ENCODE measurements around the gene TMOD3. TPM values are rescaled to one million over a fixed set of nuclear protein-coding genes. Genes with fewer than 3 reads are reported as not detected.

The TMOD3 gene
- total and polyA plus RNA-seq, 2 of the 8 experiments (the other 6 are each of a cell fraction or from before 2014, with no cell fraction given) = 3.9 to 29.0 TPM

DNA sequence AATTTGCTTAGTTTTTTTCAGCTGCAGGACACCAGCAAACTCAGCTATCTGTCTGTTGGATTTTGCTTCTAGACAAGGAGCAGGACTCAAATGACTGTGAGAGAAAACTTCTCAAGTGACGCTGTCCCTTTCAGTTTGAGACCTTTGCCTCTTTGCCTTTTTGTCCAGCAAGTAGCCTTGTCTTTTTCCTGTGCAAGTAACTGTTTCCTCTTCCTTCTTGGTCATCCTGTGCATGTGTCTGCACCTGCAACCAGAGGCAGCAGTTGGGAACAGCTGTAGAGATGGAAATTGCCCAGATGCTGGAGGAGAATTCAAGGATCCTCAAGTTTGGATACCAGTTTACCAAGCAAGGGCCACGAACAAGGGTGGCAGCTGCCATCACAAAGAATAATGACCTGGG lies 23.3 kb upstream of the TMOD3 start:
- ChIA-PET CTCF (ENCODE audit: partially characterized antibody) (interaction anchor here (1.2 kb wide), 1 partner anchor 29 kb away, joined by 4 read pairs; no protein-coding TSS in a partner anchor), POLR2A (ENCODE audit: partially characterized antibody) (no interaction called here)

More for the DNA sequence above, 23.3 kb upstream of the TMOD3 start:
- Histone ChIP-seq H3K79me2 (ENCODE audit: control insufficient read depth in 1 of 2, insufficient read depth in 2 of 2, low read length in 2 of 2) (no peaks in the 10 kb centered on the region), H2BK20ac (ENCODE audit: low read length) (no peak overlapping the region), H3K4me3 (ENCODE audit: extremely low read depth in 1 of 4, insufficient read depth in 2 of 4, low read depth in 3 of 4, low read length in 4 of 4) (no peak overlapping the region), H3K23ac (ENCODE audit: insufficient read length) (no peak overlapping the region), H2AK5ac (ENCODE audit: low read depth, low read length) (no peak overlapping the region), H4K91ac (replicated peaks; ENCODE audit: insufficient read length, low read length) (no peak overlapping the region), H3K4me1 (replicated peaks in 1 of 4; ENCODE audit: control insufficient read depth in 3 of 4, insufficient read depth in 4 of 4, low read length in 3 of 4) (no peaks in the 10 kb centered on the region), H3K79me1 (ENCODE audit: low read depth, low read length) (no peaks in the 10 kb centered on the region), H4K8ac (ENCODE audit: extremely low read depth, insufficient read depth, low read length) (no peak overlapping the region), H3K18ac (ENCODE audit: extremely low read depth, low read length) (no peak overlapping the region), H3K4me2 (ENCODE audit: insufficient read depth in 1 of 2, low read depth in 2 of 2, low read length in 2 of 2) (no peak overlapping the region), H2BK120ac (replicated peaks; ENCODE audit: low read depth, low read length) (no peak overlapping the region), H2BK15ac (ENCODE audit: low read length) (no peak overlapping the region), H3K9ac (replicated peaks in 1 of 4; ENCODE audit: extremely low read depth in 1 of 4, low read depth in 3 of 4, low read length in 3 of 4) (no peak overlapping the region), H3K27ac (ENCODE audit: low read depth, low read length) (no peak overlapping the region), H3K27me3 (replicated peaks in 1 of 4; ENCODE audit: control insufficient read depth in 3 of 4, extremely low read depth in 1 of 4, insufficient read depth in 3 of 4, low read length in 3 of 4) (no peaks in the 10 kb centered on the region), H3K36me3 (ENCODE audit: control insufficient read depth in 2 of 4, insufficient read depth in 4 of 4, low read length in 3 of 4) (no peaks in the 10 kb centered on the region), H2AFZ (ENCODE audit: low read length) (no peak overlapping the region), H3K4ac (replicated peaks; ENCODE audit: insufficient read length, low read depth, low read length) (no peak overlapping the region), H4K20me1 (replicated peaks in 1 of 2; ENCODE audit: control insufficient read depth in 1 of 2, insufficient read depth in 2 of 2, low read length in 2 of 2) (no peaks in the 10 kb centered on the region), H3K14ac (ENCODE audit: insufficient read length) (no peak overlapping the region), H3K23me2 (ENCODE audit: low read depth, low read length) (no peaks in the 10 kb centered on the region), H3K56ac (replicated peaks; ENCODE audit: insufficient read length, low read depth, low read length) (no peak overlapping the region), H4K5ac (ENCODE audit: insufficient read length, low read depth, low read length) (no peak overlapping the region), H2BK12ac (ENCODE audit: low read depth, low read length) (no peak overlapping the region), H2BK5ac (ENCODE audit: low read depth, low read length) (no peak overlapping the region), H3K9me3 (ENCODE audit: insufficient read depth in 2 of 2, low read depth in 1 of 2, low read length in 1 of 2) (no peaks in the 10 kb centered on the region)
- WGBS, 2 experiments (ENCODE audit: extremely low coverage in 1 of 2, insufficient coverage in 1 of 2, insufficient read length in 1 of 2, insufficient replicate concordance in 2 of 2, low coverage in 1 of 2, low lambda C conversion rate in 2 of 2, missing lambda C conversion rate in 1 of 2) = 98% methylated on average over 2 of the region's 2 CpGs; no CpG with 5 or more reads in 1 of the 2 experiments
- DNase-seq (ENCODE audit: low read depth in 1 of 2, low spot score in 2 of 2) (no peak), FAIRE-seq (no peak)
- TF ChIP-seq POLR2A (IDR thresholded peaks at IDR 0.05; ENCODE audit: control extremely low read depth in 1 of 2, low read depth in 2 of 2, low read length in 2 of 2) (no peak), GABPA (IDR thresholded peaks at IDR 0.05; ENCODE audit: borderline replicate concordance, insufficient read depth, low read length) (no peak), SP4 (IDR thresholded peaks at IDR 0.05; ENCODE audit: low read length) (no peak), KDM1A (IDR thresholded peaks at IDR 0.05; ENCODE audit: borderline replicate concordance, low read length) (no peak), GTF2F1 (IDR thresholded peaks at IDR 0.05; ENCODE audit: borderline replicate concordance, low read depth, low read length) (no peak), RFX5 (IDR thresholded peaks at IDR 0.05; ENCODE audit: borderline replicate concordance, low read depth, low read length) (no peak), SIN3A (conservative IDR thresholded peaks at IDR 0.05 in 1 of 2, IDR thresholded peaks at IDR 0.05 in 1 of 2; ENCODE audit: low read depth in 1 of 2, low read length in 2 of 2) (no peak), EGR1 (IDR thresholded peaks at IDR 0.05; ENCODE audit: borderline replicate concordance, low read depth, low read length) (no peak), NRF1 (IDR thresholded peaks at IDR 0.05; ENCODE audit: low read depth, low read length) (no peak), EZH2 (IDR thresholded peaks at IDR 0.05; ENCODE audit: low read depth, low read length, severe bottlenecking) (no peak), CHD2 (IDR thresholded peaks at IDR 0.05; ENCODE audit: low read length) (no peak), YY1 (IDR thresholded peaks at IDR 0.05; ENCODE audit: low read depth, low read length) (no peak), CHD1 (IDR thresholded peaks at IDR 0.05; ENCODE audit: low read depth, low read length) (no peak)
- TF ChIP-seq, protein P1, sequence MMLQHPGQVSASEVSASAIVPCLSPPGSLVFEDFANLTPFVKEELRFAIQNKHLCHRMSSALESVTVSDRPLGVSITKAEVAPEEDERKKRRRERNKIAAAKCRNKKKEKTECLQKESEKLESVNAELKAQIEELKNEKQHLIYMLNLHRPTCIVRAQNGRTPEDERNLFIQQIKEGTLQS (IDR thresholded peaks at IDR 0.05; ENCODE audit: insufficient read depth, low read depth, low read length) = no peak
